ENCODE results near the gene CMSS1.

CMSS1 gene

GRCh38 chr3:100067589-100067988 is 249.9 kb downstream of the CMSS1 start:
- no peak for DNase-seq
- TF ChIP-seq CTCF (IDR thresholded peaks at IDR 0.05; ENCODE audit: low read depth, low read length, missing control alignments) = no peak

GRCh38 chr3:100068826-100069225 is 251.2 kb downstream of the CMSS1 start:
- H3K4me3 ChIP-seq (ENCODE audit: low read depth, low read length) = no peak overlapping the region
- in situ Hi-C loops (cut with HindIII; ENCODE audit: low pct_ligation_motif_present, low sequenced_read_pairs) = loop anchor here (25.0 kb wide), 1 partner anchor 232 kb away; no protein-coding TSS in a partner anchor
- H3K36me3 ChIP-seq (replicated peaks) = no peaks in the 10 kb centered on the region
- peak; percentile 87 for TF ChIP-seq CTCF (IDR thresholded peaks at IDR 0.05; ENCODE audit: low read depth, low read length, missing control alignments)
- no peak overlapping the region for H3K27ac ChIP-seq
- H3K27me3 ChIP-seq (replicated peaks) = no peaks in the 10 kb centered on the region
- peak; percentile 61 for DNase-seq

More at GRCh38 chr3:100067589-100067988, 249.9 kb downstream of the CMSS1 start:
- Histone ChIP-seq H3K27ac (no peak overlapping the region), H3K4me3 (ENCODE audit: low read depth, low read length) (no peak overlapping the region), H3K36me3 (replicated peaks) (no peaks in the 10 kb centered on the region), H3K27me3 (replicated peaks) (no peaks in the 10 kb centered on the region)
- in situ Hi-C loops (cut with HindIII; ENCODE audit: low pct_ligation_motif_present, low sequenced_read_pairs) = loop anchor here (25.0 kb wide), 1 partner anchor 230 kb away; no protein-coding TSS in a partner anchor

DNA sequence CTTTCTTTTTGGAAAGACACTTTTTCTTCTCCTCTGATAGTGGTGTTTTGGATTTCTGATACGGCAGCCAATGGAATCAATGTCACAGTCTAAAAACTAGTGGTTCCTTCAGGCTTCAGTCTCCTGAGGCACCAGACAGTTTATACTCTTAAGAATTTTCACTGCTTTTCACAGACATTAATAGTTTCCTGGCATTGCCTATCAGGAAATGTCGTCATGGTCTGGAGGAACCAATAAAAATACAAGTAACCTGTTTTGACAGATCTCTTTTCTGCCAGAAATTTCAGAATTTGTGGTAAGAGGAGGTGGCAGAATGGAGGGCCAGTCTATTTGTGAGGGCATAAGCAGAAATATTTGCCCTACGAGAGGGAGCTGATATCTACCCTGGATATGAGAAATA is 251.8 kb downstream of the CMSS1 start:
- TF ChIP-seq CTCF (IDR thresholded peaks at IDR 0.05; ENCODE audit: low read depth, low read length, missing control alignments) = no peak
- Histone ChIP-seq H3K27me3 (replicated peaks) (no peaks in the 10 kb centered on the region), H3K4me3 (ENCODE audit: low read depth, low read length) (no peak overlapping the region), H3K27ac (no peak overlapping the region), H3K36me3 (replicated peaks) (no peaks in the 10 kb centered on the region)
- DNase-seq = no peak
- in situ Hi-C loops (cut with HindIII; ENCODE audit: low pct_ligation_motif_present, low sequenced_read_pairs) = loop anchor here (25.0 kb wide), 1 partner anchor 232 kb away; no protein-coding TSS in a partner anchor

- no peak for DNase-seq
- H3K36me3 ChIP-seq (replicated peaks) = no peaks in the 10 kb centered on the region
- in situ Hi-C loops (cut with HindIII; ENCODE audit: low pct_ligation_motif_present, low sequenced_read_pairs) = loop anchor here (25.0 kb wide), 1 partner anchor 235 kb away; no protein-coding TSS in a partner anchor
- no peak for TF ChIP-seq CTCF (IDR thresholded peaks at IDR 0.05; ENCODE audit: low read depth, low read length, missing control alignments)
- H3K27me3 ChIP-seq (replicated peaks) = no peaks in the 10 kb centered on the region
- H3K4me3 ChIP-seq (ENCODE audit: low read depth, low read length) = no peak overlapping the region
- H3K27ac ChIP-seq = no peak overlapping the region
These were observed 254.8 kb downstream of the CMSS1 start for GRCh38 chr3:100072326-100073048.

DNA sequence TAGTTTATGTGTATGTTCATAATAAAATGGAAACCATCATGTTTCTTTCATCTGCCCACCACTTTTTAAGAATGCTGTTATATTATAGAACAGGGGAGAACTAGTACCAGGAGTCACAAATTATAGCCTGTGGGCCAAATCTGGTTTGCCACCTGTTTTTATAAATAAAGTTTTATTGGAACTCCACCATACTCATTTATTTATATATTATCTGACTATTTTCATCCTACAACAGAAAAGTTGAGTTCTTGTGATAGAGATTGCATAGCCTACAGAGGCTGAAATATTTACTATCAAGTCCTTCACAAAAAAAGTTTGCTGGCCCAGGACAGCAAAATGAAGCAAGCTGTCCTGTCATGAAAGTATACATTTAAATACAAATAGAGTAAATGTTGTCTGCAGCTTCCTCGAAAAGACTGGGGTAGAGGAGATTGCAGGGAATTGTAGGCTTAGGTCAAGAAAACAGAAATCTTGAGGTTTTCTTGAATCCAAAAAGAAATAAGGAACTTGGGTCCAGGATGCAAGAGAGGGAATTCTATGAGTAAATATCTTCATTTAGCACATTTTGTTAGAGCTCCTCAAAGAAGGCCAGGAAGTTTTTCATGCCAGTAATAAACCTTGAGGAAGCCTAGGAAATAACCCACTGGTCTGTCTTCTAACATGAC is 255.5 kb downstream of the CMSS1 start:
- in situ Hi-C loops (cut with HindIII; ENCODE audit: low pct_ligation_motif_present, low sequenced_read_pairs) = loop anchor here (25.0 kb wide), 1 partner anchor 236 kb away; no protein-coding TSS in a partner anchor
- no peak overlapping the region for H3K4me3 ChIP-seq (ENCODE audit: low read depth, low read length)

More for the DNA sequence above, 255.5 kb downstream of the CMSS1 start:
- TF ChIP-seq CTCF (IDR thresholded peaks at IDR 0.05; ENCODE audit: low read depth, low read length, missing control alignments) = no peak
- H3K27ac ChIP-seq = peak overlapping the region; percentile 70
- DNase-seq = no peak
- H3K27me3 ChIP-seq (replicated peaks) = no peaks in the 10 kb centered on the region
- no peaks in the 10 kb centered on the region for H3K36me3 ChIP-seq (replicated peaks)

All from brain microvascular endothelial cell (primary cell).